GM12801 (cell line): ENCODE results near the gene SNTG2.

Experiments
- TF ChIP-seq, protein P1 (sequence below): IDR thresholded peaks from one replicate; pipeline ENCODE4 v1.5.1; 2011; ENCODE audit warnings: control low read depth; ENCODE audit not compliant: insufficient read length; ENCODE audit errors: extremely low read depth

SNTG2 gene

DNA sequence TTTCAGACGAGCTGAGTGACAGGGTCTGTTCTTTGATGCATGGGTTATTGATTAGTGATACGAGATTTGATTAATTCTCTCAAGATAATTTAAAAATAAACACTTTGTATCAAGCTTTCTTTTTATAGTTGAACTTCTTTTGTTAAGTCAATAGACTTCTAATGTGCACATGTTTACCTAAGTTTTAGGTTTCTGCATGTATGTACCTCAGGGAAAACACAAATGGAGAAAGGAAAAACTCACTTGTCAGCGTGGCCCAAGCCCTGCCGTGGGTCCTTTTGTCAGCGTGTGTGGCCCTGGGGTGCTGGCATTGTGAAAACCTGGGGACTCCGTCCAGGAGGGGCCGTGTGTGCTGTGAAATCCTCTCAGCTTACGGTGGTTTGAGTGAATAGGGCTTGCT lies 153.7 kb downstream of the SNTG2 start:
- TF ChIP-seq, protein P1, sequence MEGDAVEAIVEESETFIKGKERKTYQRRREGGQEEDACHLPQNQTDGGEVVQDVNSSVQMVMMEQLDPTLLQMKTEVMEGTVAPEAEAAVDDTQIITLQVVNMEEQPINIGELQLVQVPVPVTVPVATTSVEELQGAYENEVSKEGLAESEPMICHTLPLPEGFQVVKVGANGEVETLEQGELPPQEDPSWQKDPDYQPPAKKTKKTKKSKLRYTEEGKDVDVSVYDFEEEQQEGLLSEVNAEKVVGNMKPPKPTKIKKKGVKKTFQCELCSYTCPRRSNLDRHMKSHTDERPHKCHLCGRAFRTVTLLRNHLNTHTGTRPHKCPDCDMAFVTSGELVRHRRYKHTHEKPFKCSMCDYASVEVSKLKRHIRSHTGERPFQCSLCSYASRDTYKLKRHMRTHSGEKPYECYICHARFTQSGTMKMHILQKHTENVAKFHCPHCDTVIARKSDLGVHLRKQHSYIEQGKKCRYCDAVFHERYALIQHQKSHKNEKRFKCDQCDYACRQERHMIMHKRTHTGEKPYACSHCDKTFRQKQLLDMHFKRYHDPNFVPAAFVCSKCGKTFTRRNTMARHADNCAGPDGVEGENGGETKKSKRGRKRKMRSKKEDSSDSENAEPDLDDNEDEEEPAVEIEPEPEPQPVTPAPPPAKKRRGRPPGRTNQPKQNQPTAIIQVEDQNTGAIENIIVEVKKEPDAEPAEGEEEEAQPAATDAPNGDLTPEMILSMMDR = no peak

DNA sequence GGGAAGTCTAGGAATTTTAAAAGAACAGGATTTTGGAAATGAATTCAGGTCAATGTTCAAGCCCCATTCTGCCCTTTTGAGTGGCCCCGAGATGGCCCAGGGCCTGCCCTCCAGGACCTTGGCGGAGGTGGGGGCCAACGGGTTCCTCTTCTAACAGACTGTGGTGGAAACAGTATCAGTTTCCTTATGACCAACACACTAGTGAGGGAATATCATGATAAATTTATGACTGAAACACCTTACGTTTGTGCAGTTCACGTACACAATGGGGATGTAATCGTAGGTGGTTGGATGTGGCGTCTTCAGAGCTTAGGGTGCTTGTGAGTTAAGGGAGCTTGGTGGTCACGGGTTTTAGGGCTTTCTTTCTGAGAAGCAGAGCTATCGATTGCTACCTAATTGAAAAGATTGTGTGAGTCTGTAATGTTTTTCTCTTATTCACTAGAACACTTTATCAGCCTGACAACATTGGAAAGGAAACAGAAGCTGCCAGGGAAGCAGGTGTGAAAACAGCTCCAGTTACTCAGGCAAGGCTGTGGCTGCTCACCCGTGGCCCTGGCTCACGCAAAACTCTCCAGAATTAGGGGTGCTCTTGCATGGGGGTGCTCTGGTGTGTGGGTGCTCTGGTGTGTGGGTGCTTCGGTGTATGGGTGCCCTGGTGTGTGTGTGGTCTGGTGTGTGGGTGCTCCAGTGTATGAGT lies 165.3 kb downstream of the SNTG2 start:
- TF ChIP-seq, protein P1 = no peak

DNA sequence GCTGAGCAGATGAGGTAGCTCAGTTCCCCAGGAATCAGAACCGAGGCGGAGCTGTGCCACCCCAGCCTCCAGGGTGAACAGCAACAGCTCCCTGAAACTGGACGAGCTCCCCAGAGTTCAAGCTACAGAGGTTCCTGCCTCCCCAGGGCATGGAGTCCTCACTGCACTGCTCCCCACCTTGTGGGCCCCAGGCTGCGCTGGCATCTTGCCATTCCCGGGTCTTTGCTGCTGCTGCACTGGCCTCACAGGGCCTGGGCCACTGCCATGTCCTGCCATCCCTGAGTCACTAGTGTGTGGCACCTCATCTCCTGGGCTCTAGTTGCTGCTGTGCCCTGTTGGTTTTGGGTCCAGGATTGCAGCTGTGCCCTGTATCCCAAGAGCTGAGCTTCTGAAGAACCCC lies 166.9 kb downstream of the SNTG2 start:
- TF ChIP-seq, protein P1 = no peak

DNA sequence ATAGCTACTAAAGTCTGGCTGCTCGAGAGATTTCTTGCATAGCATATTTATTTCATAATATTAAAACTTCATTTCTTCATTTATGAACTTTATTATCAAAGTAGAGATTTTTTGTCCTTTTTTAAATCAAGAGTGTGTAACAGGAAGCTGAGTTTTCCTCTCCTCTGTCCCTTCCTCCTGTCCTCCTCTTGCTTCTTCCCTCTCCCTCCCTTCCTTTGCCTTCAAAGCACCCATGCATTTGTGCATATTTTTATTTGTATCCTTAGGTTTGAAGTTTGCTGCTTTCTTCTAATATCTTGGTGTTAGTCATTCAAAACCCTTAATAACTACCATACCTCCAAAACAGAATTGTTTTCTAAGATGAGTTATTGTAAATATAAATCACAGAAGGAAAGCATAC lies 174.6 kb downstream of the SNTG2 start:
- TF ChIP-seq, protein P1 = no peak

DNA sequence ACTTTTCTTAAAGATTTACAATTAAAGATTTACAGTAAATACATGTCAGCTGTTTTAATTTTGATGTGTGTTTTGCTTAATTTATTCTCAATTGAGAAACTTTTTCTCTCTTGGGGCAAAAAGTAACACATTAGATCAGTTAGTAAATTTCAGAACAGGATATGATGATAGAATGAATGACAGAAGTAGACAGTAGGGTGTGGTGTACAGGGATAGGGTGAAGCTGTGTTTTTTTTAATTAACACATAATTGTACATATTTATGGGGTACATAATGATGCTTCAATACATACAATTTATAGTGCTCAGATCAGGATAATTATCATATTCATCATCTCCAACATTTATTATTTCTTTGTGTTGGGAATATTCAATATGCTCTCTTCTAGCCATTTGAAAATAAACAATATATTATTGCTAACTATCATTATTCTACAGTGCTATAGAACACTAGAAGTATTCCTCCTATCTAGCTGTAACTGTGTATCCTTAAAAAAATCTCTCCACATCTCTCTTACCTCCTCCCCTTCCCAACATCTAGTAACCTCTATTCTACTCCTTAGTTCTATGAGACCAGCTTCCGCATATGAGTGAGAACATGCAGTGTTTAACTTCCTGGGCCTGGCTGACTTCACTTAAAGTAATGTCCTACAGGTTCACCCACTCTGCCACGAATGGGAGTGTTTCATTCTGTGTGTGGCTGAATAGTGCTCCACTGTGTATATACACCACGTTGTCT lies 175.2 kb downstream of the SNTG2 start:
- TF ChIP-seq, protein P1 = no peak

DNA sequence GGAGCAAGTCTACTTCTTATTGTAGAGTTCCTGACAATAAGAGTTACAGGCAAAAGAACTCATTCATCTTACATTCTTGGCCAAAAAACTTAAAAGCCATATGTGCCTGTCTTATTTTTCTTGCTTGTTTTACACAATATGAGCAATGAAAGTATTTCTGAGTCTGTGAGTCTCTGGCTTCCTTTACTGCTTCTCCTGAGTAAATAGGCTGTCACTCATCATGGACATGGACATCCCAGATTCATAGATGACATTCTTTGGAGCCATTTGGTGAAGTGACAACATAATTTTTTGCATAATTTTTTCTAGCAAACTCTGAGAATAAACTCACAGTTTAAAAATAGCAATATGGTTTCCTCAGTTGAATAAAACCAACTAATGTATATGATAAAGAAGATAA lies 179.3 kb downstream of the SNTG2 start:
- TF ChIP-seq, protein P1 = no peak

DNA sequence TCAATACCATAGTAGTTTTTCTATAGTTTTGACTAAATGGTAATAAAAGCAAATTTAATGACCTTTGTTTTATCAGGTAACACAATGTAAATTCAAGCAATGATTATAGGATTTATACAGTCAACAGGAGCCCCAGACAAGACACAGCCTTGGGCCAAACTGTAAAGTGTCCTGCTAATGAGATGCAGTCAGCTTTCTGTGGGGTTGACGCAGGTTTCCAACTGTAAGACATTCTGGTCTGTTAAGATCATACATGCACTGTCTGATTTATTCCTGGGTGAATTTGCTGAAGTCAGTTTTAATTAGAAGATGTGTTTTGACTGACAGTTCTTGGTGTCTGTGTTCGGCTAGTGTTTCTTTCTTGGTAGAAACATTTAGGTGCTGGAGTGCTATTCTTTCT lies 180.3 kb downstream of the SNTG2 start:
- TF ChIP-seq, protein P1 = no peak
